Stimulated activated CD4-positive, alpha-beta T cell treated with anti-CD3 and anti-CD28 coated beads, Interleukin-2, amount 100 ng/mL, for 48 hours (primary cell): ENCODE results near the gene RBX1.
A peak's percentile ranks its signal among the peaks of the same experiment; 100 is the strongest.
"Not testable (repeated sequence)": the region's sequence is repeated elsewhere in the genome, so short reads cannot be mapped to it uniquely, and the experiment has no call there.

Experiments
- DNase-seq, 2 donors: peaks; one replicate each; pipeline ENCODE4 v3.0.0-alpha.2; 2020

Gene RBX1

GRCh38 chr22:40950962-40951794 lies at the start of gene RBX1:
Gene RBX1, plus strand, starts transcription at chr22:40951378. Its CDS starts 21 bp downstream, at chr22:40951399.
- peak; percentile 96 to 97 for DNase-seq

GRCh38 chr22:40904101-40904500 lies 47.1 kb upstream of the RBX1 start:
- DNase-seq, result no peak

GRCh38 chr22:40908895-40909294 lies 42.3 kb upstream of the RBX1 start:
- no peak for DNase-seq

- no peak for DNase-seq
Measured at GRCh38 chr22:40911772-40912171, 39.4 kb upstream of the RBX1 start.

- not testable (repeated sequence) for DNase-seq
Measured at GRCh38 chr22:40912987-40913386, 38.2 kb upstream of the RBX1 start.

GRCh38 chr22:40919446-40919845 lies 31.7 kb upstream of the RBX1 start:
- no peak for DNase-seq

GRCh38 chr22:40920526-40920925 lies 30.7 kb upstream of the RBX1 start:
- no peak for DNase-seq

- DNase-seq, result peak in 1 of 2 donors; percentile 7
Measured at GRCh38 chr22:40922484-40923303, 28.5 kb upstream of the RBX1 start.

- DNase-seq, result no peak
Measured at GRCh38 chr22:40928657-40929056, 22.5 kb upstream of the RBX1 start.

- no peak for DNase-seq
Measured at GRCh38 chr22:40932396-40932795, 18.8 kb upstream of the RBX1 start.

GRCh38 chr22:40939202-40939601 lies 12.0 kb upstream of the RBX1 start:
- no peak for DNase-seq

GRCh38 chr22:40951795-40952605 lies 822 bp downstream of the RBX1 start:
- peak; percentile 2 to 22 for DNase-seq

- DNase-seq, result no peak
Measured at GRCh38 chr22:40953471-40953870, 2.3 kb downstream of the RBX1 start.

GRCh38 chr22:40954113-40954512 lies 2.9 kb downstream of the RBX1 start:
- no peak for DNase-seq

- no peak for DNase-seq
Measured at GRCh38 chr22:40955571-40955970, 4.4 kb downstream of the RBX1 start.

GRCh38 chr22:40957601-40958000 lies 6.4 kb downstream of the RBX1 start:
- DNase-seq, result no peak

GRCh38 chr22:40958299-40958698 lies 7.1 kb downstream of the RBX1 start:
- no peak for DNase-seq

GRCh38 chr22:40960145-40960544 lies 9.0 kb downstream of the RBX1 start:
- no peak for DNase-seq

GRCh38 chr22:40965936-40966725 lies 15.0 kb downstream of the RBX1 start:
- DNase-seq, result no peak

GRCh38 chr22:40966726-40967085 lies 15.5 kb downstream of the RBX1 start:
- DNase-seq, result no peak

GRCh38 chr22:40967111-40967760 lies 16.1 kb downstream of the RBX1 start:
- no peak for DNase-seq

GRCh38 chr22:40972587-40972986 lies 21.4 kb downstream of the RBX1 start:
- no peak for DNase-seq
